Stimulated activated naive B cell treated with anti-CD40 and anti-IgM and Interleukin-4, amounts not matched to agents 10 μg/mL and 1 μg/mL and 100 μg/mL, for 72 hours (primary cell): ENCODE data around the gene C1QL2.

ENCODE experiments used
- ATAC-seq, 2 donors: fragments of 150-1000 bp; cut with Tn5 transposase; replicated peaks; 2 replicates each; pipeline ENCODE4 v1.10.0; 2021; ENCODE audit warnings: moderate library complexity in 1 of 2
- DNase-seq: peaks from one replicate; pipeline ENCODE4 v3.0.0; 2021
- H3K27ac Mint-ChIP-seq: one replicate; pipeline ENCODE4 v1.8.0; 2022; ENCODE audit warnings: mild to moderate bottlenecking, mixed read lengths
- H3K27me3 Mint-ChIP-seq, 2 donors: one replicate each; pipeline ENCODE4 v1.8.0; 2022; ENCODE audit warnings: mixed read lengths in 2 of 2
- H3K36me3 Mint-ChIP-seq, 2 donors: one replicate each; pipeline ENCODE4 v1.8.0; 2022; ENCODE audit warnings: mixed read lengths in 2 of 2, mild to moderate bottlenecking in 1 of 2
- H3K4me1 Mint-ChIP-seq, 2 donors: one replicate each; pipeline ENCODE4 v1.8.0; 2022; ENCODE audit warnings: mixed read lengths in 2 of 2, mild to moderate bottlenecking in 1 of 2
- H3K4me3 Mint-ChIP-seq, 2 donors: one replicate each; pipeline ENCODE4 v1.8.0; 2022; ENCODE audit warnings: mild to moderate bottlenecking in 2 of 2, mixed read lengths in 2 of 2, moderate library complexity in 1 of 2
- H3K9me3 Mint-ChIP-seq, 2 donors: one replicate each; pipeline ENCODE4 v1.8.0; 2022; ENCODE audit warnings: mixed read lengths in 2 of 2, mild to moderate bottlenecking in 1 of 2

The C1QL2 gene

GRCh38 chr2:119158563-119159347 lies at the start of gene C1QL2:
C1QL2 (minus strand) TSS chr2:119158751; CDS start chr2:119158269, 482 bp downstream.
- no peak for ATAC-seq
- Mint-ChIP-seq H3K9me3 (peaks cover 0 to 1% of the 10 kb centered on the region in 2 donors), H3K4me1 (peaks cover 6% of the 10 kb centered on the region in 2 donors), H3K27ac (no peak within 1 kb of the TSS), H3K27me3 (peaks cover 59 to 88% of the 10 kb centered on the region in 2 donors), H3K4me3 (no peak within 1 kb of the TSS), H3K36me3 (peaks cover 0 to 5% of the 10 kb centered on the region in 2 donors)
- peak; percentile 3 for DNase-seq

- no peaks in the 10 kb centered on the region for H3K36me3 Mint-ChIP-seq
- no peaks in the 10 kb centered on the region for H3K4me1 Mint-ChIP-seq
- ATAC-seq, result no peak
- no peak for DNase-seq
- H3K9me3 Mint-ChIP-seq, result no peaks in the 10 kb centered on the region
- H3K27ac Mint-ChIP-seq, result no peak overlapping the region
- no peak overlapping the region for H3K4me3 Mint-ChIP-seq
- peaks cover 7 to 13% of the 10 kb centered on the region in 2 donors for H3K27me3 Mint-ChIP-seq
Measured at GRCh38 chr2:119207447-119207846, 48.9 kb upstream of the C1QL2 start.

- ATAC-seq (no peak), DNase-seq (no peak)
- H3K9me3 Mint-ChIP-seq, result no peaks in the 10 kb centered on the region
- H3K4me1 Mint-ChIP-seq, result no peaks in the 10 kb centered on the region
- H3K4me3 Mint-ChIP-seq, result no peak overlapping the region
- no peak overlapping the region for H3K27ac Mint-ChIP-seq
- peaks cover 4 to 12% of the 10 kb centered on the region in 2 donors for H3K27me3 Mint-ChIP-seq
- no peaks in the 10 kb centered on the region for H3K36me3 Mint-ChIP-seq
Measured at GRCh38 chr2:119206201-119206600, 47.6 kb upstream of the C1QL2 start.

- no peak overlapping the region for H3K4me3 Mint-ChIP-seq
- no peaks in the 10 kb centered on the region for H3K36me3 Mint-ChIP-seq
Measured at GRCh38 chr2:119205001-119205706, 46.6 kb upstream of the C1QL2 start.

GRCh38 chr2:119204525-119204924 lies 46.0 kb upstream of the C1QL2 start:
- H3K36me3 Mint-ChIP-seq, result no peaks in the 10 kb centered on the region
- H3K27me3 Mint-ChIP-seq, result peaks cover 5 to 6% of the 10 kb centered on the region in 2 donors
- H3K4me3 Mint-ChIP-seq, result no peak overlapping the region
- no peak for DNase-seq
- H3K4me1 Mint-ChIP-seq, result no peaks in the 10 kb centered on the region
- no peaks in the 10 kb centered on the region for H3K9me3 Mint-ChIP-seq
- H3K27ac Mint-ChIP-seq, result no peak overlapping the region
- ATAC-seq, result no peak

More at GRCh38 chr2:119205001-119205706, 46.6 kb upstream of the C1QL2 start:
- H3K27me3 Mint-ChIP-seq, result peaks cover 7 to 8% of the 10 kb centered on the region in 2 donors
- no peak for ATAC-seq
- no peaks in the 10 kb centered on the region for H3K9me3 Mint-ChIP-seq
- no peaks in the 10 kb centered on the region for H3K4me1 Mint-ChIP-seq
- H3K27ac Mint-ChIP-seq, result no peak overlapping the region
- DNase-seq, result no peak

GRCh38 chr2:119202610-119203310 lies 44.2 kb upstream of the C1QL2 start:
- Mint-ChIP-seq H3K36me3 (no peaks in the 10 kb centered on the region), H3K27me3 (peaks cover 10 to 11% of the 10 kb centered on the region in 2 donors), H3K4me1 (no peaks in the 10 kb centered on the region), H3K4me3 (no peak overlapping the region), H3K9me3 (no peaks in the 10 kb centered on the region), H3K27ac (no peak overlapping the region)
- no peak for ATAC-seq
- DNase-seq, result no peak

- Mint-ChIP-seq H3K27ac (no peak overlapping the region), H3K36me3 (no peaks in the 10 kb centered on the region), H3K27me3 (peaks cover 10 to 11% of the 10 kb centered on the region in 2 donors), H3K9me3 (no peaks in the 10 kb centered on the region), H3K4me1 (no peaks in the 10 kb centered on the region), H3K4me3 (no peak overlapping the region)
- ATAC-seq (no peak), DNase-seq (no peak)
Measured at GRCh38 chr2:119201815-119202214, 43.3 kb upstream of the C1QL2 start.

GRCh38 chr2:119198240-119198840 lies 39.8 kb upstream of the C1QL2 start:
- H3K36me3 Mint-ChIP-seq, result no peaks in the 10 kb centered on the region
- H3K27ac Mint-ChIP-seq, result no peak overlapping the region
- no peaks in the 10 kb centered on the region for H3K4me1 Mint-ChIP-seq
- DNase-seq (no peak), ATAC-seq (no peak)
- H3K27me3 Mint-ChIP-seq, result peaks cover 26 to 29% of the 10 kb centered on the region in 2 donors
- H3K9me3 Mint-ChIP-seq, result no peaks in the 10 kb centered on the region
- H3K4me3 Mint-ChIP-seq, result no peak overlapping the region

GRCh38 chr2:119197529-119198239 lies 39.1 kb upstream of the C1QL2 start:
- H3K27ac Mint-ChIP-seq, result no peak overlapping the region
- H3K36me3 Mint-ChIP-seq, result no peaks in the 10 kb centered on the region
- no peaks in the 10 kb centered on the region for H3K4me1 Mint-ChIP-seq
- DNase-seq (no peak), ATAC-seq (no peak)
- peaks cover 26 to 33% of the 10 kb centered on the region in 2 donors for H3K27me3 Mint-ChIP-seq
- H3K4me3 Mint-ChIP-seq, result no peak overlapping the region
- H3K9me3 Mint-ChIP-seq, result no peaks in the 10 kb centered on the region

- H3K27ac Mint-ChIP-seq, result no peak overlapping the region
- no peak for ATAC-seq
- no peak overlapping the region for H3K4me3 Mint-ChIP-seq
- no peaks in the 10 kb centered on the region for H3K4me1 Mint-ChIP-seq
- DNase-seq, result no peak
- no peaks in the 10 kb centered on the region for H3K9me3 Mint-ChIP-seq
- H3K27me3 Mint-ChIP-seq, result peaks cover 26 to 37% of the 10 kb centered on the region in 2 donors
- H3K36me3 Mint-ChIP-seq, result no peaks in the 10 kb centered on the region
Measured at GRCh38 chr2:119197126-119197405, 38.5 kb upstream of the C1QL2 start.

GRCh38 chr2:119196301-119197125 lies 38.0 kb upstream of the C1QL2 start:
- no peaks in the 10 kb centered on the region for H3K9me3 Mint-ChIP-seq
- no peak for ATAC-seq
- no peak for DNase-seq
- no peaks in the 10 kb centered on the region for H3K4me1 Mint-ChIP-seq
- peaks cover 26 to 41% of the 10 kb centered on the region in 2 donors for H3K27me3 Mint-ChIP-seq
- no peak overlapping the region for H3K4me3 Mint-ChIP-seq
- H3K36me3 Mint-ChIP-seq, result no peaks in the 10 kb centered on the region
- H3K27ac Mint-ChIP-seq, result no peak overlapping the region

GRCh38 chr2:119195887-119196286 lies 37.3 kb upstream of the C1QL2 start:
- Mint-ChIP-seq H3K9me3 (no peaks in the 10 kb centered on the region), H3K4me1 (no peaks in the 10 kb centered on the region), H3K27ac (no peak overlapping the region), H3K27me3 (peaks cover 26 to 43% of the 10 kb centered on the region in 2 donors), H3K4me3 (no peak overlapping the region), H3K36me3 (no peaks in the 10 kb centered on the region)
- DNase-seq (no peak), ATAC-seq (no peak)

- Mint-ChIP-seq H3K36me3 (no peaks in the 10 kb centered on the region), H3K9me3 (no peaks in the 10 kb centered on the region), H3K4me1 (peaks cover 0 to 5% of the 10 kb centered on the region in 2 donors), H3K4me3 (no peak overlapping the region), H3K27ac (no peak overlapping the region), H3K27me3 (peaks cover 29 to 50% of the 10 kb centered on the region in 2 donors)
- ATAC-seq (no peak), DNase-seq (no peak)
Measured at GRCh38 chr2:119195001-119195400, 36.5 kb upstream of the C1QL2 start.
